Measurements from ENCODE around the gene RAI14. TPM values are rescaled to one million over a fixed set of nuclear protein-coding genes. Genes with fewer than 3 reads are reported as not detected.
A peak's percentile ranks its signal among the peaks of the same experiment; 100 is the strongest.

RAI14 gene
- total RNA-seq, 1 donor from 2014 or later, result 307 TPM

- peak overlapping the region; percentile 5 for H3K27ac Mint-ChIP-seq (ENCODE audit: unreplicated experiment)
- peaks cover 6% of the 10 kb centered on the region for H3K9me3 Mint-ChIP-seq (ENCODE audit: unreplicated experiment)
- Histone ChIP-seq H3K4me2 (ENCODE audit: low read length) (no peak overlapping the region), H4K20me1 (ENCODE audit: insufficient read depth, low read length) (peaks cover 48% of the 10 kb centered on the region), H3K4me1 (ENCODE audit: insufficient read depth, low read length) (peaks cover 14% of the 10 kb centered on the region), H3K27ac (ENCODE audit: low read depth, low read length) (no peak overlapping the region), H3K4me3 (ENCODE audit: insufficient read depth, low read depth, low read length) (no peak overlapping the region), H3K79me2 (ENCODE audit: insufficient read depth, low read length) (peaks cover 96% of the 10 kb centered on the region), H2AFZ (ENCODE audit: low read depth, low read length) (no peak overlapping the region), H3K36me3 (ENCODE audit: insufficient read depth, low read length) (peaks cover 14% of the 10 kb centered on the region), H3K9me3 (ENCODE audit: insufficient read depth, low read depth, low read length) (no peaks in the 10 kb centered on the region), H3K9ac (ENCODE audit: low read length) (no peak overlapping the region), H3K27me3 (ENCODE audit: insufficient read depth, low read length) (no peaks in the 10 kb centered on the region)
- DNase-seq (ENCODE audit: low read depth) (no peak), FAIRE-seq (no peak)
- H3K4me3 Mint-ChIP-seq (ENCODE audit: unreplicated experiment), result no peak overlapping the region
- H3K4me1 Mint-ChIP-seq (ENCODE audit: low read depth, unreplicated experiment), result peaks cover 34% of the 10 kb centered on the region
- H3K36me3 Mint-ChIP-seq (ENCODE audit: low read depth, unreplicated experiment), result peaks cover 37% of the 10 kb centered on the region
- H3K27me3 Mint-ChIP-seq (ENCODE audit: low read depth, unreplicated experiment), result no peaks in the 10 kb centered on the region
- TF ChIP-seq EZH2 (IDR thresholded peaks at IDR 0.05; ENCODE audit: insufficient read depth, low read length), result no peak
- no peak for TF ChIP-seq CTCF (IDR thresholded peaks at IDR 0.05; ENCODE audit: insufficient read depth, low read depth, low read length)
Observed at GRCh38 chr5:34731435-34732232, 75.5 kb downstream of the RAI14 start.

- H3K4me3 ChIP-seq (ENCODE audit: insufficient read depth, low read depth, low read length), result no peak overlapping the region
- H3K27me3 ChIP-seq (ENCODE audit: insufficient read depth, low read length), result no peaks in the 10 kb centered on the region
- peaks cover 17% of the 10 kb centered on the region for H3K36me3 ChIP-seq (ENCODE audit: insufficient read depth, low read length)
- no peak overlapping the region for H3K9ac ChIP-seq (ENCODE audit: low read length)
- H3K4me2 ChIP-seq (ENCODE audit: low read length), result no peak overlapping the region
- H3K79me2 ChIP-seq (ENCODE audit: insufficient read depth, low read length), result peaks cover 97% of the 10 kb centered on the region
- Mint-ChIP-seq H3K27ac (ENCODE audit: unreplicated experiment) (peak overlapping the region; percentile 43), H3K9me3 (ENCODE audit: unreplicated experiment) (no peaks in the 10 kb centered on the region), H3K4me1 (ENCODE audit: low read depth, unreplicated experiment) (peaks cover 36% of the 10 kb centered on the region), H3K36me3 (ENCODE audit: low read depth, unreplicated experiment) (peaks cover 18% of the 10 kb centered on the region), H3K4me3 (ENCODE audit: unreplicated experiment) (no peak overlapping the region), H3K27me3 (ENCODE audit: low read depth, unreplicated experiment) (no peaks in the 10 kb centered on the region)
- H2AFZ ChIP-seq (ENCODE audit: low read depth, low read length), result no peak overlapping the region
- no peak for FAIRE-seq
- H3K27ac ChIP-seq (ENCODE audit: low read depth, low read length), result no peak overlapping the region
- peaks cover 17% of the 10 kb centered on the region for H3K4me1 ChIP-seq (ENCODE audit: insufficient read depth, low read length)
- H3K9me3 ChIP-seq (ENCODE audit: insufficient read depth, low read depth, low read length), result no peaks in the 10 kb centered on the region
- H4K20me1 ChIP-seq (ENCODE audit: insufficient read depth, low read length), result peaks cover 53% of the 10 kb centered on the region
- TF ChIP-seq EZH2 (IDR thresholded peaks at IDR 0.05; ENCODE audit: insufficient read depth, low read length), result no peak
- no peak for TF ChIP-seq CTCF (IDR thresholded peaks at IDR 0.05; ENCODE audit: insufficient read depth, low read depth, low read length)
- DNase-seq (ENCODE audit: low read depth), result peak; percentile 45
Observed at GRCh38 chr5:34734326-34734725, 78.2 kb downstream of the RAI14 start.

All from astrocyte (in vitro differentiated cells and primary cell).